Measurements from ENCODE around the gene NOP16. TPM values are rescaled to one million over a fixed set of nuclear protein-coding genes. Genes with fewer than 3 reads are reported as not detected.

The NOP16 gene
- total and polyA plus RNA-seq, 2 of the 13 experiments (the other 11 are each of a cell fraction or from before 2014, with no cell fraction given) = 43.3 to 48.4 TPM

- TF ChIP-seq STAT6 (CRISPR knock-in tag; IDR thresholded peaks at IDR 0.05; ENCODE audit: borderline replicate concordance) (peak; percentile 94; the same call in 1 of the 2 replicates), ZMYM4 (CRISPR knock-in tag; IDR thresholded peaks at IDR 0.05) (peak; percentile 80), AGO1 (IDR thresholded peaks at IDR 0.05; ENCODE audit: low read depth, low read length, poor library complexity, severe bottlenecking) (no peak), MED8 (CRISPR knock-in tag; IDR thresholded peaks at IDR 0.05; ENCODE audit: insufficient replicate concordance) (no peak), GATA4 (IDR thresholded peaks at IDR 0.05; ENCODE audit: borderline replicate concordance, low read depth) (peak; percentile 42), ZNF318 (CRISPR knock-in tag; IDR thresholded peaks at IDR 0.05) (no peak), NR0B2 (CRISPR knock-in tag; IDR thresholded peaks at IDR 0.05) (peak; percentile 96; the same call in 1 of the 2 replicates), RBM39 (IDR thresholded peaks at IDR 0.05; ENCODE audit: low read depth, low read length, poor library complexity, severe bottlenecking) (peak; percentile 55), ZKSCAN1 (IDR thresholded peaks at IDR 0.05; ENCODE audit: low read length) (peak; percentile 13; the same call in 1 of the 2 replicates), CEBPG (CRISPR knock-in tag; IDR thresholded peaks at IDR 0.05) (peak; percentile 24), PHF5A (CRISPR knock-in tag; IDR thresholded peaks at IDR 0.05; ENCODE audit: low read depth, unreplicated experiment) (peak; percentile 86), SIX1 (CRISPR knock-in tag; IDR thresholded peaks at IDR 0.05; ENCODE audit: borderline replicate concordance) (peak; percentile 25; the same call in 1 of the 2 replicates), DPF2 (CRISPR knock-in tag; IDR thresholded peaks at IDR 0.05; ENCODE audit: borderline replicate concordance, low read depth) (no peak), NONO (IDR thresholded peaks at IDR 0.05) (no peak), NONO (CRISPR knock-in tag; conservative IDR thresholded peaks at IDR 0.05) (peak; percentile 97), IRF9 (CRISPR knock-in tag; IDR thresholded peaks at IDR 0.05; ENCODE audit: borderline replicate concordance) (peak; percentile 52; the same call in 1 of the 2 replicates)
These were observed at the start of gene NOP16, which contains the start of gene HIGD2A (continued) for GRCh38 chr5:176388444-176389134.
